Hepatocyte (in vitro differentiated cells): ENCODE measurements around the gene TOP2B. TPM values are rescaled to one million over a fixed set of nuclear protein-coding genes. Genes with fewer than 3 reads are reported as not detected.

ENCODE experiments used
- DNase-seq: peaks from one replicate; pipeline ENCODE4 v3.0.0-alpha.2; 2016; ENCODE audit warnings: low spot score
- H2AFZ ChIP-seq: fragments of 200-600 bp; sonication (generic); 2 replicates; pipeline ENCODE4 v1.6.0; 2016; ENCODE audit warnings: antibody characterized with exemption, mild to moderate bottlenecking
- H3K27ac ChIP-seq: fragments of 200-600 bp; sonication (generic); 2 replicates; pipeline ENCODE4 v1.5.1; 2016; ENCODE audit warnings: mild to moderate bottlenecking
- H3K27me3 ChIP-seq: fragments of 200-600 bp; sonication (generic); 2 replicates; pipeline ENCODE4 v1.6.1; 2016
- H3K36me3 ChIP-seq: fragments of 200-600 bp; sonication (generic); replicated peaks from 2 replicates; pipeline ENCODE4 v1.5.1; 2016; ENCODE audit warnings: low read depth; ENCODE audit not compliant: insufficient read depth
- H3K4me1 ChIP-seq: fragments of 200-600 bp; sonication (generic); 2 replicates; pipeline ENCODE4 v1.5.1; 2016; ENCODE audit warnings: mild to moderate bottlenecking, moderate library complexity; ENCODE audit not compliant: insufficient read depth
- H3K4me2 ChIP-seq: fragments of 200-600 bp; sonication (generic); 2 replicates; pipeline ENCODE4 v1.6.0; 2016
- H3K4me3 ChIP-seq: fragments of 200-600 bp; sonication (generic); 2 replicates; pipeline ENCODE4 v1.5.1; 2016; ENCODE audit warnings: mild to moderate bottlenecking
- H3K79me2 ChIP-seq: fragments of 200-600 bp; sonication (generic); 2 replicates; pipeline ENCODE4 v1.6.0; 2017; ENCODE audit warnings: mild to moderate bottlenecking
- H3K9me2 ChIP-seq: fragments of 200-600 bp; sonication (generic); replicated peaks from 2 replicates; pipeline ENCODE4 v1.6.0; 2017; ENCODE audit warnings: mild to moderate bottlenecking; ENCODE audit not compliant: insufficient read depth
- H3K9me3 ChIP-seq: fragments of 200-600 bp; sonication (generic); 2 replicates; pipeline ENCODE4 v1.5.1; 2016; ENCODE audit warnings: low read depth, mild to moderate bottlenecking
- H4K20me1 ChIP-seq: fragments of 200-600 bp; sonication (generic); 2 replicates; pipeline ENCODE4 v1.6.0; 2016; ENCODE audit warnings: mild to moderate bottlenecking; ENCODE audit not compliant: insufficient read depth, poor library complexity, severe bottlenecking
- EZH2 ChIP-seq: fragments of 200-600 bp; sonication (generic); IDR thresholded peaks from 2 replicates; pipeline ENCODE4 v1.6.1; 2016; ENCODE audit warnings: antibody characterized with exemption, mild to moderate bottlenecking, borderline replicate concordance
- EZH2phosphoT487 ChIP-seq: fragments of 200-600 bp; sonication (generic); IDR thresholded peaks from one replicate; pipeline ENCODE4 v1.6.1; 2018; ENCODE audit warnings: antibody characterized with exemption, mild to moderate bottlenecking, low read depth, moderate library complexity; ENCODE audit not compliant: unreplicated experiment, severe bottlenecking
- WGBS: methylation state at CpG from one replicate; pipeline ENCODE4 v1.1.6; 2016; ENCODE audit warnings: low lambda C conversion rate; ENCODE audit errors: missing lambda C conversion rate; 5-methylcytosine and 5-hydroxymethylcytosine counted together
- polyA plus RNA-seq: library from polyadenylated mRNA; unstranded; fragments of >200 nt; fragmentation: Nextera tagmentation; extraction: Ambion mirVana; gene quantifications from 2 replicates; pipeline ENCODE4 v1.2.1, GENCODE V29; 2016
- total RNA-seq: library from RNA; depleted of rRNA; stranded (reverse); fragments of >200 nt; gene quantifications from 2 replicates; pipeline ENCODE4 v1.2.3, GENCODE V29; 2014
- TF ChIP-seq, protein P1 (sequence below): fragments of 200-600 bp; sonication (generic); IDR thresholded peaks from 2 replicates; pipeline ENCODE4 v1.5.1; 2016; ENCODE audit warnings: antibody characterized with exemption, mild to moderate bottlenecking; ENCODE audit not compliant: poor library complexity

Gene TOP2B
- total and polyA plus RNA-seq, 2 experiments from 2014 or later, result 49.5 to 109 TPM

GRCh38 chr3:25571285-25571684 is 93.4 kb downstream of the TOP2B start:
- H3K9me2 ChIP-seq, result no peaks in the 10 kb centered on the region
- H3K79me2 ChIP-seq, result no peaks in the 10 kb centered on the region
- H3K36me3 ChIP-seq, result no peaks in the 10 kb centered on the region
- H4K20me1 ChIP-seq, result no peaks in the 10 kb centered on the region
- no peak overlapping the region for H3K4me2 ChIP-seq
- no peak overlapping the region for H3K27ac ChIP-seq
- no peaks in the 10 kb centered on the region for H3K4me1 ChIP-seq
- 84% methylated on average over 6 of the region's 6 CpGs for WGBS
- H3K4me3 ChIP-seq, result no peak overlapping the region
- TF ChIP-seq EZH2, result no peak
- TF ChIP-seq EZH2phosphoT487, result no peak
- TF ChIP-seq, protein P1, sequence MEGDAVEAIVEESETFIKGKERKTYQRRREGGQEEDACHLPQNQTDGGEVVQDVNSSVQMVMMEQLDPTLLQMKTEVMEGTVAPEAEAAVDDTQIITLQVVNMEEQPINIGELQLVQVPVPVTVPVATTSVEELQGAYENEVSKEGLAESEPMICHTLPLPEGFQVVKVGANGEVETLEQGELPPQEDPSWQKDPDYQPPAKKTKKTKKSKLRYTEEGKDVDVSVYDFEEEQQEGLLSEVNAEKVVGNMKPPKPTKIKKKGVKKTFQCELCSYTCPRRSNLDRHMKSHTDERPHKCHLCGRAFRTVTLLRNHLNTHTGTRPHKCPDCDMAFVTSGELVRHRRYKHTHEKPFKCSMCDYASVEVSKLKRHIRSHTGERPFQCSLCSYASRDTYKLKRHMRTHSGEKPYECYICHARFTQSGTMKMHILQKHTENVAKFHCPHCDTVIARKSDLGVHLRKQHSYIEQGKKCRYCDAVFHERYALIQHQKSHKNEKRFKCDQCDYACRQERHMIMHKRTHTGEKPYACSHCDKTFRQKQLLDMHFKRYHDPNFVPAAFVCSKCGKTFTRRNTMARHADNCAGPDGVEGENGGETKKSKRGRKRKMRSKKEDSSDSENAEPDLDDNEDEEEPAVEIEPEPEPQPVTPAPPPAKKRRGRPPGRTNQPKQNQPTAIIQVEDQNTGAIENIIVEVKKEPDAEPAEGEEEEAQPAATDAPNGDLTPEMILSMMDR, result no peak
- no peak overlapping the region for H2AFZ ChIP-seq
- H3K27me3 ChIP-seq, result no peaks in the 10 kb centered on the region
- no peaks in the 10 kb centered on the region for H3K9me3 ChIP-seq
- DNase-seq, result no peak

DNA sequence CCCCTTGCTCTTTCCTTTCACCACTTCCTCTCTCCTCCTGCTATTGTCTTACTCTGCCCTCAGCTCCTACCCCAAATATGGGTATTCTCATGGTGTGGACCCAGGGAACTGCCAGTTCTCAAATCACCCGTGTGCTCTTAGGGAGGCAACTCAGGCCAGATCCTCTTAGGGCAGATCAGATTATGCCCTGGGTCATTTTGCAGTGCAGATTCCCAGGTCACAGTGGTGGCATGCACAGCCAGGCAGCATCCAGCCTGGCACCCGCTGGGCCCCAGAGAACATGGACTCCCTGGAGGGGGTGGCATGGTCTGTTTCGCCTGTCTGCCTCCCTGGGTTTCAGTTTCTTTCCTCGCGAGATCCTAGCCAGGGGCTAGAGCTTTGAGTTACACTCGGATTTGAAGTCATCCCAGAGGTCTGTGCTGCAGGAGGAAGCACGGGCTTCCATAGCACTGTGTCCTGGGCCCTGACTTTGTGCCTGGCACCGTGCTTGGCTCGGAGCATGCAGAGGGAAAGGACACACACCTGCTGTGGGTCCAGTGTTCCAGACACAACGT is 96.1 kb downstream of the TOP2B start:
- Histone ChIP-seq H2AFZ (no peak overlapping the region), H3K9me3 (no peaks in the 10 kb centered on the region), H3K4me1 (no peaks in the 10 kb centered on the region), H4K20me1 (no peaks in the 10 kb centered on the region), H3K27ac (no peak overlapping the region), H3K36me3 (no peaks in the 10 kb centered on the region), H3K4me3 (no peak overlapping the region), H3K79me2 (peaks cover 6% of the 10 kb centered on the region), H3K9me2 (no peaks in the 10 kb centered on the region), H3K27me3 (no peaks in the 10 kb centered on the region), H3K4me2 (no peak overlapping the region)
- DNase-seq, result no peak
- 91% methylated on average over 10 of the region's 10 CpGs for WGBS
- TF ChIP-seq EZH2, result no peak
- TF ChIP-seq, protein P1, result no peak
- no peak for TF ChIP-seq EZH2phosphoT487

DNA sequence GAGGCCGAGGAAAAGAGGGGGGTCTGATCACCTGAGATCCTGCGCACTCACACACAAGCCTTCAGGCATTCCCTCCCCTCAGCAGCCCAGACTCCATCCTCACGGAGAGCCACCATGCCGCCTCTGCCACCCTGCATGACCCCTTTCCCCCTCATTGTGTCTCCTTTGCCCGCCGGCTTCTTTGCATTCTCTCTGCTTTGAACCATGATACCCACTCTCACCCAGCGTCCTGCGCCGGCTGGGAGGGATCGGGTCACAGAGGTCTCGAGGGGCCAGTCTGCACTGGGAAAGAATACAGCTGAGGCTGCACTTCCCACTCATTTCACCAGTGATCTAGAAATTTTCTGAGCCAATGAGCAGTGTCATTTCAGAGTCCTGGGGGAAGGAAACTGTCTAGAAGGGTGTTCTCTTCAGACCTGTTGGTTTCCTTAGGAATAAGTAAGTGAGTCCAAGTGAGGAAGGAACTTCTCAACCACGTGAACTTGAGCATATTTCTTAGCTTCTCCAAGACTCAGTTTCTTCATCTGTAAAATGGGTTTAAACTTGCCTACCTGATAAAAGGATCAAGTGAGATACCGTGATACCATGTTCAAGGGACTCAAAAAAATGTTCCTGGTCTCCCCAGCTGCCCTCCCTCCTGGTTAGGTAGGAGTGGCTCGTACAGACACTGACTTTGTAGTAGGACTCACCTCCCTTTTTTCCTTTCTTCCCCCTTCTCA is 96.7 kb downstream of the TOP2B start:
- WGBS, result 96% methylated on average over 14 of the region's 14 CpGs
- H3K27ac ChIP-seq, result no peak overlapping the region
- TF ChIP-seq EZH2phosphoT487 (no peak), EZH2 (no peak)
- TF ChIP-seq, protein P1, result no peak

More for the DNA sequence above, 96.7 kb downstream of the TOP2B start:
- H3K36me3 ChIP-seq, result no peaks in the 10 kb centered on the region
- H3K9me2 ChIP-seq, result no peaks in the 10 kb centered on the region
- H3K4me3 ChIP-seq, result no peak overlapping the region
- H2AFZ ChIP-seq, result no peak overlapping the region
- no peaks in the 10 kb centered on the region for H3K27me3 ChIP-seq
- DNase-seq, result no peak
- no peaks in the 10 kb centered on the region for H3K9me3 ChIP-seq
- no peak overlapping the region for H3K4me2 ChIP-seq
- peaks cover 6% of the 10 kb centered on the region for H3K79me2 ChIP-seq
- no peaks in the 10 kb centered on the region for H4K20me1 ChIP-seq
- no peaks in the 10 kb centered on the region for H3K4me1 ChIP-seq
